ENCODE data around the gene AKNAD1.

The AKNAD1 gene

DNA sequence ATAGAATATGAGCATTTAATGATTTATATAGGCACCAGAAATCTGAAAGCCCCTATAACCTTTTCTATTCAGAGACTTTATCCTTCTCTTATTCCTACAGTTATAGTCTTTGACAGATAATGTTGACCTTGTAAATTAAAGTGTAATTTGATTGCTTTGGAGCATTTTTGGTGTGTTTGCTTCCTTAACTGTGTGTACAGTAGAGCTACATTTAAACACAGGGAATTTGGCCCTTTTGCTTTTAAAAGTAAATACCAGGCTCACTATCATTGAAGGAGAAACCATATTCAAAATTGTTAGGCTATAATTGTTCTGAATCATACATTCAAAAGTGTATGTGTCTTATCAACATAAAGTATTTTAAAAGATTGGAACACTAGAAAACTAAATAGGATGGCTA lies 77.4 kb downstream of the AKNAD1 start:
- no peak for DNase-seq

DNA sequence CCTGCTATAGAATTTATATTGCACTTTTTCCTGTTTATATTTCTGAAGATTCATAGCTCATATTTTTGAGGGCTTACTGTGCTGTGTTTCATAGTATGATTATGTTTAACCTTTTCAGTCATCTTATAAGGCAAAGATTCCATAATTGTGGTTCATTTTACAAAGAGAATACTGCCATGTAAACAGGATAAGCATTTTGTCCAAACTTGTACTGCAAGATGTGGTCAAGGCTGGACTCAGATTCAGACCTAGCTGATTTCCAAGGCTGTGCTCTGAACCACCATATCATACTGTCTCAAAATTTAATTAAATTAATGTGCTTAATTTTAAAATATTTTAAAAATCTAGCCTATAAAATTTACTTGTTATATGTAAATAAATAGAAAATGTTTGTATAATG lies 79.1 kb downstream of the AKNAD1 start:
- no peak for DNase-seq

- no peak for DNase-seq
Measured at GRCh38 chr1:108767708-108768107, 89.2 kb downstream of the AKNAD1 start.

DNA sequence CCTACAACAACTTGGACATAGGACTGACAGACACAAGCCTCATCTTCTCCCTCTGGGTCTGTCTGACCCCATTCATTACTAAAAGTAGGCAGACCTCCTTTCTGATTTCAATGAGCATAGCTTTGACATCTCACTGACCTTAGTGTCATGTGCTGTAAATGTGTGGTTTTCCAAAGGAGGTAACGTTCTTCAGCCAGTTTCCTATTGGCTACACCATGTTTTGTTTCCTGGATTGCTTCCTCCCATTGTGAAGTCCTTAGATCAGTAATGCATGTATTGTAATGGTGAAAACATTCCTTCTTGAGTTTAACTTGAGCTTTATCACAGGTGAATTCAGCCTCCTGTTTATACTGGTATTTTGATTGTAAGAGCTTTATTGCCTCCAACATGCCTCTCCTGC lies 89.8 kb downstream of the AKNAD1 start:
- DNase-seq, result no peak
